Suprapubic skin (tissue), 3 donors: ENCODE measurements around the gene TAS2R43.
"Not testable (repeated sequence)": the region's sequence is repeated elsewhere in the genome, so short reads cannot be mapped to it uniquely, and the experiment has no call there.

Source experiments
- POLR2A ChIP-seq, 2 donors: fragments of 450-650 bp; IDR thresholded peaks; one replicate each; pipeline ENCODE4 v1.6.1; 2017; ENCODE audit warnings: antibody characterized with exemption in 2 of 2, mild to moderate bottlenecking in 2 of 2, moderate library complexity in 2 of 2
- TF ChIP-seq, protein P1 (sequence below), 2 donors: fragments of 200-600 bp in 1 of 2; fragments of 450-650 bp in 1 of 2; sonication (generic) in 1 of 2; IDR thresholded peaks; one replicate each; pipeline ENCODE4 v1.5.1; 2016 to 2019; ENCODE audit warnings: antibody characterized with exemption in 2 of 2, mild to moderate bottlenecking in 1 of 2, moderate library complexity in 1 of 2

DNA sequence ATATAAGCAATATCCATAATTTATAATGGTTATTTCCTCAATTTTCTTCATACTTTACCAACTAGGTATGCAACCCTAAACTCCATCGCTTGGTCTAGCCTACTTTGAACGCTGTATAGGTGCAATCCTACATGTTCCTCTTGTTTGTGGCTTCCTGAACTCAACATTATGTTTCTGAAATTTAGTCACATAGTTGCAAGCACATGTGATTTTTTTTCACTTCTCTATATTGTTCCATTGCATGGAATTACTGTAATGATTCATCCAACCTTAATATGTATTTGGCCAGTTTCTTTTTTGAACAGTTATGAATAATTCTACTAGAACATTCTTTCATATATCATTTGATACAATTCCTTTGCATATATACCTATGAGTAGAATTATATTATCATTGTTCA, 2.8 kb upstream of the TAS2R43 start:
- TF ChIP-seq, protein P1, sequence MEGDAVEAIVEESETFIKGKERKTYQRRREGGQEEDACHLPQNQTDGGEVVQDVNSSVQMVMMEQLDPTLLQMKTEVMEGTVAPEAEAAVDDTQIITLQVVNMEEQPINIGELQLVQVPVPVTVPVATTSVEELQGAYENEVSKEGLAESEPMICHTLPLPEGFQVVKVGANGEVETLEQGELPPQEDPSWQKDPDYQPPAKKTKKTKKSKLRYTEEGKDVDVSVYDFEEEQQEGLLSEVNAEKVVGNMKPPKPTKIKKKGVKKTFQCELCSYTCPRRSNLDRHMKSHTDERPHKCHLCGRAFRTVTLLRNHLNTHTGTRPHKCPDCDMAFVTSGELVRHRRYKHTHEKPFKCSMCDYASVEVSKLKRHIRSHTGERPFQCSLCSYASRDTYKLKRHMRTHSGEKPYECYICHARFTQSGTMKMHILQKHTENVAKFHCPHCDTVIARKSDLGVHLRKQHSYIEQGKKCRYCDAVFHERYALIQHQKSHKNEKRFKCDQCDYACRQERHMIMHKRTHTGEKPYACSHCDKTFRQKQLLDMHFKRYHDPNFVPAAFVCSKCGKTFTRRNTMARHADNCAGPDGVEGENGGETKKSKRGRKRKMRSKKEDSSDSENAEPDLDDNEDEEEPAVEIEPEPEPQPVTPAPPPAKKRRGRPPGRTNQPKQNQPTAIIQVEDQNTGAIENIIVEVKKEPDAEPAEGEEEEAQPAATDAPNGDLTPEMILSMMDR (IDR thresholded peaks at IDR 0.05) = not testable (repeated sequence)
- not testable (repeated sequence) for TF ChIP-seq POLR2A (IDR thresholded peaks at IDR 0.05)
